ENCODE measurements around the gene RBP2. TPM values are rescaled to one million over a fixed set of nuclear protein-coding genes. Genes with fewer than 3 reads are reported as not detected.

Gene RBP2
- total RNA-seq, 4 donors from 2014 or later = not detected

DNA sequence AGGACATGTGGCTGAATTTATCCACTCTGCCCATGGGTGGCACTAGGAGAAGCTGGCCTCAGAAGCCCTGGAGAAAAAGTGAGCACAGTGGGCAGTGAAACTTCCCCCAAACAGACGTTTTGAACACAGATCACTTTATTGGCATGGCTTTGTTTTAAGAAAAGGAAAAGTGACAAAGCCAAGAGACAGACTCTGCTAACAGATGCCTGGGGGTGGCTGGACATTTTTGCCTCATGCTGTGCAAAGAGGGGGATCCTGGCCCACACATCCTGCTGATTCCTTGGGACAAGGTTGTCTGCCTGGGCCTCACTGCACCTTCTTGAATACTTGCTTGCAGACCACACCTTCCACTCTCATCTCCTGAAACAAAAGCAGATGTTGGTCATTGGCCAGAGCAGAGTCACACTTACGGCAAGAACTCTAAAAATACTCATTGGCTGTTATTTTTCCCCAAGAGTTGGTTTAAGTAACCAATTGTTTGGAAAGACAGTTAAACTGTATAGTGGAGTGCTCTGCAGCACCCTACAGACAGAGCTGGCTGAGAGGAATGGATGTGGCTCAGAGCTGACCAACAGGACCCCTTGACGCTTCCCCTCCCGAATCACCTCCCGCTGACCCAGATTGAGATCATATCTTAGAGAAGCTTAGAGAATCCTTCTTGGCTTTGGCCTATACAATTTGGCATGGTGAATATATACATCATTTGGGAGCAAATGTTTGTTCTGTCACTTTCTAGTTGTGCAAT, 41.2 kb upstream of the RBP2 start:
- H3K4me3 ChIP-seq = no peak overlapping the region
- no peak overlapping the region for H3K27ac ChIP-seq
- WGBS, 2 donors = 72 to 74% methylated on average over 4 to 5 of the region's 5 CpGs
- H3K4me1 ChIP-seq = peaks cover 0 to 11% (median 0%) of the 10 kb centered on the region in 3 donors
- TF ChIP-seq, protein P1, sequence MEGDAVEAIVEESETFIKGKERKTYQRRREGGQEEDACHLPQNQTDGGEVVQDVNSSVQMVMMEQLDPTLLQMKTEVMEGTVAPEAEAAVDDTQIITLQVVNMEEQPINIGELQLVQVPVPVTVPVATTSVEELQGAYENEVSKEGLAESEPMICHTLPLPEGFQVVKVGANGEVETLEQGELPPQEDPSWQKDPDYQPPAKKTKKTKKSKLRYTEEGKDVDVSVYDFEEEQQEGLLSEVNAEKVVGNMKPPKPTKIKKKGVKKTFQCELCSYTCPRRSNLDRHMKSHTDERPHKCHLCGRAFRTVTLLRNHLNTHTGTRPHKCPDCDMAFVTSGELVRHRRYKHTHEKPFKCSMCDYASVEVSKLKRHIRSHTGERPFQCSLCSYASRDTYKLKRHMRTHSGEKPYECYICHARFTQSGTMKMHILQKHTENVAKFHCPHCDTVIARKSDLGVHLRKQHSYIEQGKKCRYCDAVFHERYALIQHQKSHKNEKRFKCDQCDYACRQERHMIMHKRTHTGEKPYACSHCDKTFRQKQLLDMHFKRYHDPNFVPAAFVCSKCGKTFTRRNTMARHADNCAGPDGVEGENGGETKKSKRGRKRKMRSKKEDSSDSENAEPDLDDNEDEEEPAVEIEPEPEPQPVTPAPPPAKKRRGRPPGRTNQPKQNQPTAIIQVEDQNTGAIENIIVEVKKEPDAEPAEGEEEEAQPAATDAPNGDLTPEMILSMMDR (IDR thresholded peaks at IDR 0.05) = no peak
- TF ChIP-seq POLR2A (IDR thresholded peaks at IDR 0.05) = no peak
- H3K9me3 ChIP-seq = no peaks in the 10 kb centered on the region
- no peaks in the 10 kb centered on the region for H3K36me3 ChIP-seq
- intact Hi-C loops (cut with DNase I) = no loop called here
- no peak for DNase-seq
- H3K27me3 ChIP-seq = no peaks in the 10 kb centered on the region

DNA sequence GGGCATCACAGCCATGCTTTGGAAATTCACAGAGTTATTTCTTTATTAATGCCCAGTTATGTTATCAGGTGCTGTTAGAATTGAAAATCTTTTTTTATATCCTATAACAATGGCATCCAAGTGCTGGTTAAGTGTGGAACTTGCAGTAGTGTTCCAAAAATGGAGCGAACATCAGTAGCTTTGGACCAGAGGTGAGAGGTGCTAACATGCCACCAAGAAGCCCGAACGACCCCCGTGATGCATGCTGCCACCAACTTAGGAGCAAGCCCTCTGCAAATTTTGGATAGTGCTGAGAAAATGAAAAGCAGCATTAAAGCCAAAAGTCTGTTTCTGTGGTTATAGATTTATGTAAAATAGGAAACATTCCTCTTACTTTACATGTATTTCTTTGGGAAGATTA, 38.4 kb upstream of the RBP2 start:
- Histone ChIP-seq H3K27me3 (no peaks in the 10 kb centered on the region), H3K9me3 (no peaks in the 10 kb centered on the region), H3K36me3 (no peaks in the 10 kb centered on the region), H3K4me1 (peaks cover 0 to 4% (median 0%) of the 10 kb centered on the region in 3 donors), H3K4me3 (no peak overlapping the region), H3K27ac (no peak overlapping the region)
- TF ChIP-seq, protein P1 (IDR thresholded peaks at IDR 0.05) = no peak
- TF ChIP-seq POLR2A (IDR thresholded peaks at IDR 0.05) = no peak
- DNase-seq = no peak
- intact Hi-C loops (cut with DNase I) = no loop called here
- 83 to 99% methylated on average over 4 of the region's 4 CpGs for WGBS, 2 donors

DNA sequence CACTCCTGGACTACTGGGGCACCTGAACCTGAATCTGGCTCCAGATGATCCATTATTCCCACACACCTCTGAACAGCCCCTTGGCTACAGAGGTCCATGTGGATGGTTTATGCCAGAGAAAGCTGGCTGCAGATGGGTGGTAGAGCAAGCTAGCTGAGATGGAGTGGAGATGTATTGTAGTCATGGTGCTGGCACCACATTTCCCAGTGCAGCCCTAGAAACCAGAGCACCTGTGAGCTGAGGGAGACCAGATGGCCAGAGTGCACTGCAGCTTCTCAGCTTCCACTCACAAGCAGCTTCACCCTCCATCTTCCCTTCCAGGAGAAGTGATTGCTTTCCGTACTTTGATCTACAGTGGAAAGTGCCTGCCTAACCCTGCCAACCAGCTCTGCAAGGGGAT, 33.3 kb upstream of the RBP2 start:
- Histone ChIP-seq H3K9me3 (no peaks in the 10 kb centered on the region), H3K4me1 (no peaks in the 10 kb centered on the region), H3K27me3 (no peaks in the 10 kb centered on the region), H3K4me3 (no peak overlapping the region), H3K27ac (no peak overlapping the region), H3K36me3 (no peaks in the 10 kb centered on the region)
- WGBS, 2 donors = 93 to 100% methylated on average over 1 of the region's 1 CpG
- no peak for DNase-seq
- TF ChIP-seq, protein P1 (IDR thresholded peaks at IDR 0.05) = no peak
- TF ChIP-seq POLR2A (IDR thresholded peaks at IDR 0.05) = no peak
- intact Hi-C loops (cut with DNase I) = no loop called here

DNA sequence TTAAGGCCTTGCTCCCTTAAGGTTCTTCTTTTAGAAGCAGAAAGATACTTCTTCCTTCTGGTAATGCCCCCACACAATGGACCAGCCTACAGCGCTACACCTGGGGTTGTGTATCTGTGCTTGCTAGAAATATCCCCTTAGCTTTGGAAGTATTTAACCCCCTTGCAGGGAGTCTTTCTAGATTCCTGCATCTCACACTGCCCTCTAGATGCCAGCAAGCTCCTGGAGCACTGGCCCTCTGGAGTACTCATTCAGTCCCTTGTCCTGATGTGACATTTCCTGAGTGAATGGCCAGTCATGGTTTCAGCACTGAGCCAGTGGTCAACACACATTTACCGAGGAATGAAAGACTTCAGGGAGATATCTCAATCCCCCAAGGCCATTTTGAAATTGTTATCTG, 30.4 kb upstream of the RBP2 start:
- Histone ChIP-seq H3K36me3 (no peaks in the 10 kb centered on the region), H3K4me1 (no peaks in the 10 kb centered on the region), H3K27ac (no peak overlapping the region), H3K27me3 (no peaks in the 10 kb centered on the region), H3K9me3 (no peaks in the 10 kb centered on the region), H3K4me3 (no peak overlapping the region)
- 71 to 81% methylated on average over 2 of the region's 2 CpGs for WGBS, 2 donors
- intact Hi-C loops (cut with DNase I) = no loop called here
- no peak for TF ChIP-seq POLR2A (IDR thresholded peaks at IDR 0.05)
- TF ChIP-seq, protein P1 (IDR thresholded peaks at IDR 0.05) = no peak
- no peak for DNase-seq

DNA sequence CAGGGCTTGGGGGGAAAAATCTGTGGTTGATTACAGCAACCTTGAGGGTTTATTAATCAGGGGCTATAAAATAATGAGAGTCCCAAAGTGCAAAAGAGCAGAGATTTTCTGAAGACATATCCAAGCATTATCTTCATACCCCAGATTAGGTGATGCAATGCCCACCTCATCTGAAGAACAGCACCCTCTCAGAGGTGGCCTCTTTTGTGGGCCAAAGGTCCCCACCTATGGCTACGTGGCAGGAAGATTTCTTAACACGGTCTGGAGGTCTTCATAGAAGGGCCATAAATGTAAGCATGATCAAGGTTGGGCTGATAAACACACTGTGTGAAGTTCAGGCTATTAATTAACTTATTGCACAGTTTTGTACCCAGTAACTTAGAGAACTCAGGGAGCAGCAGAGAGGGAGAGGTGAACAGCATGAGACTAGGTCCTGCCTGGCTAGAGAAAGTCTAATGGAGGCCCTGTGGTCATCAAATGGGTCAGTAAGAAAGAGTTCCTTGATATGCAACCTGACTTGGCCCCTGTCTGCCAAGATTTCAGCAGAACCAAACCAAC, 29.6 kb upstream of the RBP2 start:
- DNase-seq = no peak
- TF ChIP-seq, protein P1 (IDR thresholded peaks at IDR 0.05) = no peak
- no peak for TF ChIP-seq POLR2A (IDR thresholded peaks at IDR 0.05)
- Histone ChIP-seq H3K36me3 (no peaks in the 10 kb centered on the region), H3K27me3 (no peaks in the 10 kb centered on the region), H3K9me3 (no peaks in the 10 kb centered on the region), H3K27ac (no peak overlapping the region), H3K4me1 (no peaks in the 10 kb centered on the region), H3K4me3 (no peak overlapping the region)
- intact Hi-C loops (cut with DNase I) = no loop called here
- WGBS, 2 donors = 86 to 89% methylated on average over 2 of the region's 2 CpGs
